Activated T-helper 1 cell treated with anti-CD3 and anti-CD28 coated beads, Interleukin-12 subunit alpha, Interleukin-12 subunit beta, Interleukin-2, Interleukin-4 antibody, amounts not matched to agents 30 ng/mL and 10 ng/mL and 1 ng/mL, durations not matched to agents 14 hours and 24 hours and 36 hours (primary cell): ENCODE results near the gene FBN1. TPM values are rescaled to one million over a fixed set of nuclear protein-coding genes. Genes with fewer than 3 reads are reported as not detected.

ENCODE experiments used
- DNase-seq: peaks from one replicate; pipeline ENCODE4 v3.0.0; 2021; ENCODE audit warnings: low spot score
- H3K27ac Mint-ChIP-seq: one replicate; pipeline ENCODE4 v1.8.0; 2021; ENCODE audit warnings: mild to moderate bottlenecking, mixed read lengths
- H3K27me3 Mint-ChIP-seq: one replicate; pipeline ENCODE4 v1.8.0; 2022; ENCODE audit warnings: mild to moderate bottlenecking, moderate library complexity, mixed read lengths; ENCODE audit not compliant: insufficient read depth
- H3K36me3 Mint-ChIP-seq: one replicate; pipeline ENCODE4 v1.8.0; 2021; ENCODE audit warnings: low read depth, mixed read lengths
- H3K4me1 Mint-ChIP-seq: one replicate; pipeline ENCODE4 v1.8.0; 2021; ENCODE audit warnings: low read depth, mixed read lengths
- H3K4me3 Mint-ChIP-seq: one replicate; pipeline ENCODE4 v1.8.0; 2021; ENCODE audit warnings: mild to moderate bottlenecking, moderate library complexity, mixed read lengths
- H3K9me3 Mint-ChIP-seq: one replicate; pipeline ENCODE4 v1.8.0; 2021; ENCODE audit warnings: mixed read lengths
- intact Hi-C: fragments of 100-400 bp; cut with micrococcal nuclease; formaldehyde crosslinking; loops from one replicate; pipeline ENCODE4 v1.15.1; 2024
- total RNA-seq: library from RNA; stranded (reverse); gene quantifications from 2 replicates; pipeline ENCODE4 v1.2.3, GENCODE V29; 2022

The FBN1 gene
- total RNA-seq, 1 donor from 2014 or later: 0.47 TPM

DNA sequence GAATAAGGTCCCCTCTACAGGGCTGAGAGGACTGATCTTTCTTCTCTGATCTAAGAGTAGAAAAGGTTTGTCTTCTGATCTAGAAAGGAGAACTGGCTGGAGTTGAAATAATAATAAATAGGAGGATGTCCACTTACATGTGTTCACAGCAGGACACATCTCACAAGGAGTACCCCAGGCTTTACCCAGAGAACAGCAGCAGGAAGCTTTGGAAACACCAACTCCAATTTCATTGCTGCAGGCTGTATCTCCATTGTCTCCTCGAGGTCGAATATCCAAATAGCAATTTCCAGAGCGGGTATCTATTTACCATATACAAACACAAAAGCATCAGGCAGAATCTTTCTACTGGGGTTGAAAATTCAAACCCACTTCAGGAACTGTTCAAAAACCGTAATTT, 177.7 kb downstream of the FBN1 start:
- Mint-ChIP-seq H3K27ac (no peak overlapping the region), H3K4me3 (no peak overlapping the region), H3K36me3 (no peaks in the 10 kb centered on the region), H3K4me1 (peaks cover 3% of the 10 kb centered on the region), H3K9me3 (no peaks in the 10 kb centered on the region), H3K27me3 (no peaks in the 10 kb centered on the region)
- DNase-seq: no peak
- intact Hi-C loops: no loop called here

- Mint-ChIP-seq H3K4me3 (no peak overlapping the region), H3K36me3 (no peaks in the 10 kb centered on the region), H3K27ac (no peak overlapping the region), H3K4me1 (no peaks in the 10 kb centered on the region), H3K9me3 (no peaks in the 10 kb centered on the region), H3K27me3 (no peaks in the 10 kb centered on the region)
- intact Hi-C loops: no loop called here
- DNase-seq: no peak
These were observed 178.7 kb downstream of the FBN1 start for GRCh38 chr15:48466820-48467219.

DNA sequence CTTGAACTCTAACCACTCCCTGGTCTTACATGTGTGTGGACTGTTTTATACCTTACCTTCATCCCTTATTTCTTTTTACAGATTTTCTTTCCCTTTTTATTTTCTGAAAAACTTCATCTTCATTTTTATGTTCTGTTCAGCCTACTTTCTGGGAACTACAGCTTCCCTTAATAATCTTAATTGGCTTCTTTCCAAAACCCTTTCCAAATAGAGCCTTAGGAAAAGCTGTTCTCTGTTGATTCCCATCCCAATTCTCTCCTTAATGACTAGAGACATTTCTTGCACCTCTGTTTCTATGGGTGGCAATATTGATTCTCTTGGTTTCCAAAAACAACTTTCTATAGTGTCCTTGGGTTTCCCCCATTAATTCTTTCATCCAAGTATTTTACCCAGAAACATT, 179.4 kb downstream of the FBN1 start:
- Mint-ChIP-seq H3K27me3 (no peaks in the 10 kb centered on the region), H3K36me3 (no peaks in the 10 kb centered on the region), H3K9me3 (no peaks in the 10 kb centered on the region), H3K4me1 (no peaks in the 10 kb centered on the region), H3K27ac (no peak overlapping the region), H3K4me3 (no peak overlapping the region)
- intact Hi-C loops: no loop called here
- no peak for DNase-seq

- no peaks in the 10 kb centered on the region for H3K9me3 Mint-ChIP-seq
- DNase-seq: no peak
- H3K27ac Mint-ChIP-seq: no peak overlapping the region
- no peaks in the 10 kb centered on the region for H3K4me1 Mint-ChIP-seq
- no peaks in the 10 kb centered on the region for H3K36me3 Mint-ChIP-seq
- intact Hi-C loops: no loop called here
- H3K27me3 Mint-ChIP-seq: no peaks in the 10 kb centered on the region
- H3K4me3 Mint-ChIP-seq: no peak overlapping the region
These were observed 180.1 kb downstream of the FBN1 start for GRCh38 chr15:48465410-48465809.

DNA sequence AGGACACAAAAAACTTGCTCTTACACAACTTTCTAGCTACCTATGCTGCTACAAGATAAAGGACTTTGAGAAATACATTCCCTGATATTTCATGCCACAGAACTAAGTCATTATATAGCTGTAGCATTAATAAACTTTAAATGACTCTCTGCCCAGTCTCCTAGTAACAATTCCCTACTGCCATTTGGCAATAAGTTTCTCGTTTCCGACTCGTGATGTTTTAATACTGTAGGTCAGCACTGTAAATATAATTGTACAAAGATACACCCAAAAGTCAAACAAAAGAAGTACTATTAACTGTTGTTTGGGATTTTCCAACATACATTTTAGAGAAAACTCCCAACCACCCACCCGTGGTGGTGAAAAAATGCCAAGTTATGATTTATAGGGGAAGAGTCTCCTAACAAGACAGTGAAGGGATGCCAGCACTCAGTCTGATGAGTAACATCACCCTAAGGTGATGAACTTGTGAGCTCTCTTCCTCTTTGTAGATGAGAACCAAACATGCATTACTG, 182.1 kb downstream of the FBN1 start:
- DNase-seq: no peak
- H3K27me3 Mint-ChIP-seq: no peaks in the 10 kb centered on the region
- H3K4me1 Mint-ChIP-seq: no peaks in the 10 kb centered on the region
- intact Hi-C loops: no loop called here
- H3K27ac Mint-ChIP-seq: no peak overlapping the region
- H3K36me3 Mint-ChIP-seq: no peaks in the 10 kb centered on the region
- no peaks in the 10 kb centered on the region for H3K9me3 Mint-ChIP-seq
- no peak overlapping the region for H3K4me3 Mint-ChIP-seq

- Mint-ChIP-seq H3K9me3 (no peaks in the 10 kb centered on the region), H3K4me1 (no peaks in the 10 kb centered on the region), H3K27ac (no peak overlapping the region), H3K36me3 (no peaks in the 10 kb centered on the region), H3K27me3 (no peaks in the 10 kb centered on the region), H3K4me3 (no peak overlapping the region)
- no peak for DNase-seq
- intact Hi-C loops: no loop called here
These were observed 182.8 kb downstream of the FBN1 start for GRCh38 chr15:48462688-48463087.

GRCh38 chr15:48459571-48460442, 185.7 kb downstream of the FBN1 start:
- no peaks in the 10 kb centered on the region for H3K9me3 Mint-ChIP-seq
- DNase-seq: no peak
- no peak overlapping the region for H3K27ac Mint-ChIP-seq
- H3K36me3 Mint-ChIP-seq: no peaks in the 10 kb centered on the region
- no peak overlapping the region for H3K4me3 Mint-ChIP-seq
- no peaks in the 10 kb centered on the region for H3K4me1 Mint-ChIP-seq
- H3K27me3 Mint-ChIP-seq: no peaks in the 10 kb centered on the region
- intact Hi-C loops: no loop called here

DNA sequence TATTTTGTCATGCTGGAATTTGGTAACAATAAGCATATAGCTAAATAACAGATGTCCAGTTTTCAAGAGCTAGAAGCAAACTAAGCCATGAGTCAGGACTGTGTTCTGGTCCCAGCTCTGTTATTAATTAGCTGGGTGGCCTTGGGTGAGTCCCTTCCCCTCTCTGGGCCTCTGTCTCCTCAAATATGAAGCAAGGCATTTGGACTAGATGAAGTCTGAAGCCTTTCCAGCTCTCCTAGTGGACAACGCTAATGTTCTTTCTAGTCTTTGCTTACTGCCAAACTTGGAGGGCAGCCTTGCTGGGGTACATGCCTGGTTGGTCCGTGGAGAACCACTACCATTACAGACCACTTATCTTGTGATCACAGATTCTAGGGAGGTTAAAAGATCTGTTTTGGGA, 186.6 kb downstream of the FBN1 start:
- no peak for DNase-seq
- intact Hi-C loops: no loop called here
- H3K27ac Mint-ChIP-seq: no peak overlapping the region
- no peaks in the 10 kb centered on the region for H3K9me3 Mint-ChIP-seq
- no peaks in the 10 kb centered on the region for H3K27me3 Mint-ChIP-seq
- no peaks in the 10 kb centered on the region for H3K4me1 Mint-ChIP-seq
- no peaks in the 10 kb centered on the region for H3K36me3 Mint-ChIP-seq
- H3K4me3 Mint-ChIP-seq: no peak overlapping the region

DNA sequence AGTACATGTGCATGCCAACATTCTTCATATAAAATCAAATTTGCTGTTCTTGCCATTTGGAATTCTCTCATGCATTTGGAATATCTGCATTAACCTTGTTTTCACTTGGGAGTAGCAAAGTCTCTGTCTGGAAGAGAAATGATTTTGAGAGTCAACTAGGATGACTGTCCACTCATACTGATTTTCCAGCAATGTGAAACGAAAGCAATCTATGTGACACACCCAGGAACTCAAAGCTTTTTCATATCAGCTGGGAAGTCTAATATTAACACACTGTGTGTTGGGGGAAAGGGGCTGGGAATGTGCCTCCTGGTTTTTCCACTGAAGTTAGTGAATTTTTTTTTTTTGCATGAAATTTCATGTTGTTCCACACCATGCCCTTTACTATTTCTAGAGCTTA, 189.4 kb downstream of the FBN1 start:
- H3K9me3 Mint-ChIP-seq: no peaks in the 10 kb centered on the region
- no peak for DNase-seq
- no peak overlapping the region for H3K27ac Mint-ChIP-seq
- H3K4me3 Mint-ChIP-seq: no peak overlapping the region
- H3K4me1 Mint-ChIP-seq: no peaks in the 10 kb centered on the region
- no peaks in the 10 kb centered on the region for H3K36me3 Mint-ChIP-seq
- H3K27me3 Mint-ChIP-seq: no peaks in the 10 kb centered on the region
- intact Hi-C loops: no loop called here

GRCh38 chr15:48451736-48452135, 193.8 kb downstream of the FBN1 start:
- intact Hi-C loops: no loop called here
- Mint-ChIP-seq H3K4me1 (no peaks in the 10 kb centered on the region), H3K27ac (no peak overlapping the region), H3K27me3 (peaks cover 2% of the 10 kb centered on the region), H3K36me3 (no peaks in the 10 kb centered on the region), H3K4me3 (no peak overlapping the region), H3K9me3 (no peaks in the 10 kb centered on the region)
- no peak for DNase-seq

DNA sequence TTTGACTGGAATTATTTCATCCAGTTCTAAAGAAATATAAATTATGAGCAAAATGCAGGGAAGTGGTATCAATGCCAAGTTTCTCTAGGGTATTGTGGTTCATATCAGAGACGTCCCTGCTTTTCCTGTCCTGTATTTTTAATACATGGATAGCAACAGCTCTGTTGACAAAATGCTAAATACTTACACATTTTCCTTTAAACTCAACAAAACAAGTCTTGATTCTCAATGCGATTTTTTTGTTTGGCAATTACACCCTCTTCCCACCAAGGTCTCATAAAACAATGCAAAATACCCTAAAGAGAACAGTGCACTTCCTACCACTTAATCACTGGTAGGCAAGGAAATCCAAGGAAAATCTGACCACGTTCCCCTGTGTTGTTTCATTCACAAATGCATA, 194.3 kb downstream of the FBN1 start:
- Mint-ChIP-seq H3K27me3 (peaks cover 2% of the 10 kb centered on the region), H3K4me1 (no peaks in the 10 kb centered on the region), H3K27ac (no peak overlapping the region), H3K9me3 (no peaks in the 10 kb centered on the region), H3K4me3 (no peak overlapping the region), H3K36me3 (no peaks in the 10 kb centered on the region)
- intact Hi-C loops: no loop called here
- no peak for DNase-seq

DNA sequence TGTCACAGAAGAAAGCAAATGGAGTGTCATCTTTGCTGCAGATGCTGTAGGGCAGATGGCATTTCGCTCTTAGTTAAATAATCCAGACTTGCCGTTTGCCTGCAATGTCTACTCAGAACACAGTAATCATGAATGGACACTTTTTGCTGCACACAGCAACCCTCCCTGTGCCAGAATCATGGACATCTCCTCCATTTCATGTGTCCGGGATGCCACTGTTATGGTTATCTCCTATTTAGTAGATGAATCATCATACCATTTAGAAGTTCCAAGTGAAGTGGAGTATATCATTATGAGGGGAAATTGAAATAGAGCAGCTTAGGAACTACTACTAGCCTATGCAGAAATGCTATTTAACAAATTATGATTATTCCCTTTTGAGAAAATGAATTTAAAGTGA, 195.8 kb downstream of the FBN1 start:
- H3K36me3 Mint-ChIP-seq: no peaks in the 10 kb centered on the region
- no peaks in the 10 kb centered on the region for H3K9me3 Mint-ChIP-seq
- peaks cover 3% of the 10 kb centered on the region for H3K27me3 Mint-ChIP-seq
- intact Hi-C loops: no loop called here
- H3K27ac Mint-ChIP-seq: no peak overlapping the region
- DNase-seq: no peak
- no peak overlapping the region for H3K4me3 Mint-ChIP-seq
- no peaks in the 10 kb centered on the region for H3K4me1 Mint-ChIP-seq

DNA sequence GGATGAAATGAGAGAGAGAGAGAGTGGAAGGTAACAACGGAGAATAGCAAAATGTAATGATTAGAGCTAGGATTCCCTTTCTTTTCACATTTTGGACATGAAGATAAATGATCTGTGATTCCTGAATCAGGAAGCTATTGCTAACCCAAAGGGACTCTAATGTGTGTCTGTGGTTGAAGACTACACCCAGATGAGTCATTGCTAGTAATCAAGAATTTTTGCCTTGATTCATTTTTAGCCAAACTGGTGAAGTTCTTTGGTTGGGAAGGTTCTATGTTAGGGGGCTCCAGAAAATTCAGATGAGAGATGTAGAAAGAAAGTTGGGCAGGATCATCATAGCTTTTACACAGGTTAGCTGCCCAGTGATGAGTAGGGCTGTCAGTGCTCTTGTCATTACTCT, 197.9 kb downstream of the FBN1 start:
- Mint-ChIP-seq H3K36me3 (no peaks in the 10 kb centered on the region), H3K4me3 (no peak overlapping the region), H3K9me3 (no peaks in the 10 kb centered on the region), H3K27me3 (peaks cover 5% of the 10 kb centered on the region), H3K27ac (no peak overlapping the region), H3K4me1 (no peaks in the 10 kb centered on the region)
- intact Hi-C loops: no loop called here
- DNase-seq: no peak

DNA sequence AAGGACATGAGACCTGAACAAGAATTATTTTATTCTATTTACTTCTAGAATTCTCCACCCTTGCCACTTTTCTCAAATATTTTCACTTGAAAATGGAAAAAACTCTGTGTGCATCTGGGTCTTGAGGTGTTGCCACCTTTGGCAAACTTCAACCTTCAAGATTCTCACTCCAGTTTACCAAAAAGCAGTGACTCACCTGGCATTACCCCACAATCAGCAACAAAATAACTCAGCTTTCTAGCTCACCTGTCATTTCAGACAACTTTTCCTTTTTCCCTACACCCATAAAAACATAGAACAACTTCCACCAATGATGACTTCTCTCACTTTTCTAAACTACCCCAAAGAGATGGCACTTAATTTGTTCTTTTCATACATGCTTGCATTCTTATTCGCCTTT, 198.5 kb downstream of the FBN1 start:
- Mint-ChIP-seq H3K4me1 (no peaks in the 10 kb centered on the region), H3K27me3 (peaks cover 5% of the 10 kb centered on the region), H3K36me3 (no peaks in the 10 kb centered on the region), H3K27ac (no peak overlapping the region), H3K4me3 (no peak overlapping the region), H3K9me3 (no peaks in the 10 kb centered on the region)
- intact Hi-C loops: no loop called here
- DNase-seq: no peak
